Brain pericyte (primary cell): Measurements from ENCODE around the gene POLH.

Experiments
- DNase-seq: peaks from one replicate; pipeline ENCODE4 v3.0.0-alpha.2; 2012; ENCODE audit warnings: low read depth, low spot score

Gene POLH

DNA sequence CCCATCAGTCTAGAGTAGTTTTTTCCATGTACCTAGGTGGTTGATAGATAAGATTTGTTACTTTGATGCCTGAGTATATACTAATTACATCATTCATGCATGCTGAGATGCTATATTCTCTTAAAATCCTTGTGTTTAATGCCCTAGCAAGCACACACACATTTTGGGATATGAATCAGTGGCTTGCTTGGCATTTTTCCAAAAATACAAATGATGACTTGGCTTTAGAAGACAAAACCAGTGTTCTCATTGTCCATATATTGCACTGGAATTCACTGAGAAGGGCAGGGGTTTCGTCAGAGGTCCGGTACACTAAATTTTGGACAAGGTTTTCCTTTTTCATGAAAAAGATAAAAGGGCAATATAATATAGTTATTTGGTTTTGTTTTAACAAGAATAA, 28.2 kb downstream of the POLH start:
- no peak for DNase-seq

DNA sequence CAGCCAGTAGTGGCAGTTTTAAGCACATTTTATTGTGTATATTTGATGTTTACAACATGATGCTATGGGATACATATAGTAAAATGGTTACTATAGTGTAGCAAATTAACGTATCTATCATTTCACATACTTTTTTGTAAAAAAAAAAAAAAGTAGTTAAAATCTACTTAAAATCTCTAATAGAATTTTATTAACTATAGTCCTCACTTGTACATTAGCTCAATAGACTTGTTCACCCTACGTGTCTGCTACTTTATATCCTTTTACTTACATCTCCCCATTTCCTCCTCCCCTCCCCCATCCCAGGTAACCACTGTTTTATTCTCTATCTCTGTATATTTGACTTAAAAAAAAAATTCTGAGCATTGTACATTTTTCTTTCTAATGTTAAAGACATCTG, 30.0 kb downstream of the POLH start:
- DNase-seq: no peak

DNA sequence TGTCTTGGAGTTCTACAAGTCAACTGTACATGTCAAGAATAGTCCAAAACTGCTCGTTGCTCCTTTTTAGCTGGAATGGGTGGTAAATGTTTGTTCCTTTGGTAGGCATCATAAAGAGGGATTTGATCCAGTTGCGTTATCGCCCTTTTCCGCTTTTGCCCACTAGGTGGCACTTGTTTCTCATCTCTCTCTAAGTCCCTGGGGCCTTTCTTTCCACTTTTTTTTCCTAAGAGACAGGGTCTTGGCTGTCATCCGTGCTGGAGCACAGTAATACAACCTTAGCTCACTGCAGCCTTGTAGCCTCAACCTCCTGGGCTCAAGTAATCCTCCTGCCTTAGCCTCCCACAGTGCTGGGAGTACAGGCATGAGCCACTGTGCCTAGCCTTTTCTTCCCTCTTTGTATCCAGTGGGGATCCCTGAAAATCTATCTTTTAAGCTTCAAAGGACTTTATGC, 32.4 kb downstream of the POLH start:
- DNase-seq: peak; percentile 31

DNA sequence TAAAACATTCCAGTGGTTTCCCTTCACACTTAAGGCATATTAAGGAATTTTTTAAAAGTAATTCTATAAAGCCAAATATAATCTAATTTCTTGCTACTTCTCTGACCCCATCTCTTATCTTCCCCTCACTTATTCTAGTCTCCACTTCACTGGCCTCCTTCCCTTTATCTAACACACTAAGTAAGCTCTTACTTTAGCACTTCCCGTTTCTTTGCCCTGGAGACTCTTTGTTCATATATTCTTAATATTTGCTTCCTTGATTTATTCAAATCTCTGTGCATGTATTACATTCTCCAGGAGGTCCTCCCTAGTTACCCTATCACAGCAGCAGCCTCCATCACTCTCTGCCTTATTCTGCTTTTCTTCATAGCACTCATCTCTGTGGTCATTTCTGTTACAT, 32.8 kb downstream of the POLH start:
- no peak for DNase-seq

DNA sequence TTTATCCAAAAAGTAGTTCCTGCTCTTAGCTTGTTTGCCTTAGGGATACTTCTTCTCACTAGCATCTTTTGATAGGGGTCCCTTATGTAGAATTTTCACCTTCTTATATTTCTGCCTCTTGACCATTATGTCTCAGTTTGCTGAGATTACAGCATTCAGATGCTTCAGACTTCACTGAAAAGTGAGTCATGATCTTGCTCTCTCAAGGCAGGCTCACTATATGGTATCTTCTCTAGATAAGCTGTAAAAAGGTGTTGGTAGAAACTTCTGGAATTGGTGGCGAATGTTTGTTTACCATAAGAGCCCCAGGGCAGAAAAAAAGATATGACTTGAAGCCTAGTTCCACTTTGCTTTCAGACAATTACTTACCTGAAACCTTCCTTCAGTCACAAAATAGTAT, 33.4 kb downstream of the POLH start:
- no peak for DNase-seq

DNA sequence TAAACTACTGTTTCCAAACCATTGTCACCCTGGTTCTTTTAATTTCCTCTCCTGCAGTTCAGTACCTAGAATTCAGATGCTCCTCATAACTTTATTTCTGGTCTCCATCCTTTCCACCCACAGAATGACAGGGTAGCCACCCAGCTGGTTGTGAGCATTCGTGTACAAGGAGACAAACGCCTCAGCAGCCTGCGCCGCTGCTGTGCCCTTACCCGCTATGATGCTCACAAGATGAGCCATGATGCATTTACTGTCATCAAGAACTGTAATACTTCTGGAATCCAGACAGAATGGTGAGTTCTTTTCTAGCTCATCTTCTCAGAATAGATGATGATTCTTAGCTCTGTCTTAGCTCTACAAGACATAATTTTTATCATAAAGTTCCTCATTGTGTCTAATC, 34.4 kb downstream of the POLH start:
- no peak for DNase-seq

DNA sequence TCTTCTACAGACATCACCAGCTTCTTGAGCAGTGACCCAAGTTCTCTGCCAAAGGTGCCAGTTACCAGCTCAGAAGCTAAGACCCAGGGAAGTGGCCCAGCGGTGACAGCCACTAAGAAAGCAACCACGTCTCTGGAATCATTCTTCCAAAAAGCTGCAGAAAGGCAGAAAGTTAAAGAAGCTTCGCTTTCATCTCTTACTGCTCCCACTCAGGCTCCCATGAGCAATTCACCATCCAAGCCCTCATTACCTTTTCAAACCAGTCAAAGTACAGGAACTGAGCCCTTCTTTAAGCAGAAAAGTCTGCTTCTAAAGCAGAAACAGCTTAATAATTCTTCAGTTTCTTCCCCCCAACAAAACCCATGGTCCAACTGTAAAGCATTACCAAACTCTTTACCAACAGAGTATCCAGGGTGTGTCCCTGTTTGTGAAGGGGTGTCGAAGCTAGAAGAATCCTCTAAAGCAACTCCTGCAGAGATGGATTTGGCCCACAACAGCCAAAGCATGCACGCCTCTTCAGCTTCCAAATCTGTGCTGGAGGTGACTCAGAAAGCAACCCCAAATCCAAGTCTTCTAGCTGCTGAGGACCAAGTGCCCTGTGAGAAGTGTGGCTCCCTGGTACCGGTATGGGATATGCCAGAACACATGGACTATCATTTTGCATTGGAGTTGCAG, 37.9 kb downstream of the POLH start:
- no peak for DNase-seq

DNA sequence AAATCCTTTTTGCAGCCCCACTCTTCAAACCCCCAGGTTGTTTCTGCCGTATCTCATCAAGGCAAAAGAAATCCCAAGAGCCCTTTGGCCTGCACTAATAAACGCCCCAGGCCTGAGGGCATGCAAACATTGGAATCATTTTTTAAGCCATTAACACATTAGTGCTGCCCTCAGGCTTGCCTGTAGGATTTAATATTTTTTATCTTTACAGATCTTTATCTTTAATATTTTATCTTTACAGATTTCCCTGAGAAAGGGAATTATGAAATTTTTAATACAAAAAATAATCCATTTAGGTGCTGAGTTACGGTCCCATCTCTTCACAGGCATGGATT, 38.4 kb downstream of the POLH start:
- no peak for DNase-seq

DNA sequence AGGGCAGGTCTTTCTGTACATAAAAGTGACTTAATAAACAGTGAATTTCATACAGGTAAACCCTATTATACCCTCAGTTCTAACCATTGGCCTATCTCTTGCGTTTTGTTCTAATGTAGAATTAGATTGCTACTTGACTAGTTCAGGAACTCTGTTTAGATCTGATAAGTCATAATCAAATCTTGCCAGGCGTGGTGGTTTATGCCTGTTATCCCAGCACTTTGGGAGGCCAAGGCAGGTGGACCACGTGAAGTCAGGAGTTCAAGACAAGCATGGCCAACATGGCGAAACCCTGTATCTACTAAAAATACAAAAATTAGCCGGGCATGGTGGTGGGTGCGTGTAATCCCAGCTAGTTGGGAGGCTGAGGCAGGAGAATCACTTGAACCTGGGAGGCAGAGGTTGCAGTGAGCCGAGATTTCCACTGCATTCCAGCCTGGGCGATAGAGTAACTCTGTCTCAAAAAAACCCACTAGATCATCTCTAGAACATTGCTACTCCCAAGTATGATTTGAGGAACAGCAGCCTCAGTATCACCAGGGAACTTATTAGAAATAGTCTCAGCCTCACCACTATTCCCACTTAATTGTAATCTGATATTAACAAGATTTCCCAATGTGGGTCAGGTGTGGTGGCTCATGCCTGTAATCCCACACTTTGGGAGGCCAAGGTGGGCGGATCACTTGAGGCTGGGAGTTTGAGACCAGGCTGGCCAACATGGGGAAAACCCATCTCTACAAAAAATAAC, 40.9 kb downstream of the POLH start:
- DNase-seq: no peak

DNA sequence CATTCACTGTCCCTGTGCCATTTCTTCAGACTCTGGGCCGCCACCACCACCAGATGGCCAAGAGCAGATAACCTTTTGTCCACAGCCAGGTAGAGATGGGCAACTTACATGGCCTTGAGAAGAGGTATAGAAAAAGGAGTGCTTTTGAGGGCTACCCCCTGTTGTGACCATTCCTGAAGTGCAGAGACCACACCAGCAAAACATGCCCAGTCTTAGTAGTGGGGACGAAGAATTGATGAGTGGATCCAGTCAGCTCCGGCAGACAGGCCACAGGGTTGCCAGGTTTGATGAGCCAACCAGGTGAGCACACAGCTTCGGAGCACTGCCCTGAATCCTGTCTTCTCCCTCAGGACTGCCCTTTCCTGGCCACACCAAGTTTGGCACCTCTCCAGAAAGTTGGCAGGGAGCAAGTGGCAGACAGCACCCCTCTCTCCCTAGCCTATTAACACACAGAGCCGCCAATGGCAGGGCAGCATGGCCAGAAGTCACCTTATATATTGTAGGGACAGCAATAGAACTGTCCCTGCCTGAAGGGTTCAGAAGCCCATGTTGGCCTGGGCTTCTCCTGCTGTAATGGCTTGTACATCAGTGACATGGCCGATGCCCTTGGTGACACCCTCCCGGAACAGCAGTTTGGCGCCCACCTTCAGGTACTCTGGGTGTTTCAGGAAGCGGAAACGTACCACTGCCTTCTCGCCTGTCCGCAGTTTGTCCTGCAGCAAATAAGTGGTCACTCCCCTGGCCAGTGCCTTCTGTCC, 45.3 kb downstream of the POLH start:
- DNase-seq: no peak

DNA sequence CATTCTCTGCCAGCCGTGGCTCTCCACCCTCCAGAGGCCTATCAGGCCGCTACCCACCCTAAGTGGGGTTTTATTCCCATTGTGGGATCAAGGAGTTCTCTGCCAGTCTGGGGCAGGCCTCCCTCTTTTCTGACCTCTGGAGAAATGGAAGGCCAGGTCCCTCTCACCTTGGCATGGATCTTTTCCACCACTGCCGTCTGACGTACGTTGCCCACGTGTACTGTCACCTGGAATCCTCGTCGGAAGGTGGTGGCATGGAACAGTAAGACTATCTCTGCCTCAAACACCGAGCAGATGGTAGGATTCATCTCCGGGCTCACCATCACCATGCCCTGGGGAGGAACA, 45.8 kb downstream of the POLH start:
- no peak for DNase-seq

DNA sequence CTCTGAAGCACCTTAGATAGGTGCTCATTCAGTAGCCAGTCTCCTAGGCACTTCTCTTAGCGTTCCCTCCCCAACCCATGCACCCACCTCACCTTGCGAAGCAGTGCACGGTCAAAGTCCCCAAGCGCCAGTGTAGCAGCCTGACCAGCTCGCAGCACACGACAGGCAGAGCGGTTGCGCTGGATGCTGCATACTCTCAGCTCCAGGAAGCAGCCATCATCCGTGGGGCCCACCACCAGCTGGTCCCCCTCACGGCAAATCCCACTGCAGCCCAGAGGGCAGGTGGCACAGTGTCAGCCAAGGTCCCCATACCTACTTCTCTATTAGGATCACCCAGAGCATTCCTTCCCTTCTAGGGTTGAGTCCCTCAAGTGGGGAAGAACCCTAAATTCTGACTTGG, 46.6 kb downstream of the POLH start:
- DNase-seq: no peak

DNA sequence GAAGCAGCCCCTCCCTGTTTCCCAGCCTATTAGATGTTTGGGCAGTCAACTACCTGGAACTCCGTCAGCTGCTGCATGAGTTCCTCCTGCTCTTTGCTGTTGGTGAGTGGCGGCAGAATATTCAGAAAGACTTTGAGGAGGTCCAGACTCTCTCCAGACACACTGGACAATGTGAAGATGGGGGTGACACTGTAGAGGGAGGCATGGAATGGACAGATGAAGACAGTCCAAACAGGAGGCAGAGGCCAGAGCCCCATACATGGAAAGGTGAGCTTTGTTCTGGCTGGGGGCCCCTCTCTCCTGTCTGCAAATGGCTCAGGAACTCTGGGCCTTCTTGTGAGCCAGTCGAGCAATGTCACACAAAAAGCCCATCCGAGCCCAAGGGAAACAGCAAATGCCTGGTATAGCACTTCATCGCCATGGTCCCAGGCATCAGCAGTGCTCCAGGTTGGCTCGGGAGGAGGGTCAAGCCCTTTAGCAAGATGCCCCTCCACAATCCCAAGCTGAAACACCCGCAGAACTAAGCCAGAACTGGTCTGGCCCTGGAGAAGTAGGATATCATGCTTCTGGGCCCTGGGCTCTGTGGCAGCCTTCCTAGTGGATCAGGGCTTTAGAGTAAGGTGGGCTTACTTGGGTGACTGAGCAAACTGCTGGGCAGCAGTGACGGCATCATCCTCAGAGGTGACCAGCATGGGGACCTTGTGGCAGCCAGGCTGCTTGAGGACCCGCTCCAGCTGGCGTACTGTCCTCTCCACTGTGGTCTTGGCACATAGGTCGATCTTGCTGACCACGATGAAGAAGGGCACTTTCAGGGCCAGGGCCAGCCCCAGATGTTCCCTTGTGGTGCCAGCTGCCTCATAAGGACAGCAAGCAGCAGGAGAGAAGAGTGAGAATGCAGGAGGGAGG, 48.1 kb downstream of the POLH start:
- no peak for DNase-seq

DNA sequence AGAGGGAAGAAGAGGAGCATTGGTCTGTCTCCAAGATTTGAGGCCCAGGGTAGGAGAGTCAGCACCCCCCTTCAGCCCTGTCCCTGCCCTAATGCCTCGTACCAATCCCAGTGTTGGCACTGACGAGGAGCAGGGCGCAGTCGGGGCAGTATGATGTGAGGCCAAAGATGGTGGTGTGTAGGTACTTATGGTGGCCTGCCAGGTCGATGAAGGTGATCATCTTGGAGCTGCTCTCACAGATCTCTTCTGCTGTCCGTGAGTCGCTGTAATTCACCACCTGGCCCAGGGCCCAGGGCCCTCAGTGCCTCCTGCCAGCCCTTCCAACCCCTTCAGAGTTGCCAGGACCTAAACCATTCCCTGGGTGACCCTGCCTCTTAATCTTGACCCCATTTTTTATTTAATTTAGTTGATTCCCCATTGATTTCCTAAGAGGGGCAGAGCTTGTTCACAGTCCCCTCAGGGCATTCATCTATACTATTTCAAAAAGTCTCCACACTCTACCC, 48.9 kb downstream of the POLH start:
- DNase-seq: no peak

DNA sequence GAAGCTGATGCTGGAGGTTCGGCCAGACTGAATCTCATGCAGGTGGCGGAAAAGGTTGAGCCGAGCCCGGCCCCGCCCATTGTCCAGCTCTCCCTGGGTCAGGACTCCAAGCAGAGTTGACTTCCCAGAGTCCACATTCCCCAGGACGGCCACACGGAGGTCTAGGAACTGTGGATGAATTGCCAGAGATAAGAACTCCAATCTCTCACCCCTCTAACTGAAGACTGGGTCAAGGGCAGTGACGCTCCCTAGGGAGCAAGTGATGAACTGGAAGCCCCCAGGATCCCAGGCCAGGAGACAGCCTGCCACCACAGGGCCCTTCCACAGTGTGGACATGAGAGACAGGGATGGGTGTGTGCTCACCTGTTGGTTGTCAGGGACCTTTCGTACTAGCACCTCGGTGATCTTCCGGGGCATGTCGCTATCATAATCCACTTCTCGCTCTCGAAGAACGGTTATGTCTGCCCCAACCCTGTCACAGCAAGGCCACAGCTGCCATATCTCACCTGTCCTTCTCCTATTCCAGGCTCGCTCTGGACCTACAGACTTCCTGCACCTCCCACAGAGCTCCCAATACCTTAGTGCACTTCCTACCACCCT, 49.5 kb downstream of the POLH start:
- no peak for DNase-seq

DNA sequence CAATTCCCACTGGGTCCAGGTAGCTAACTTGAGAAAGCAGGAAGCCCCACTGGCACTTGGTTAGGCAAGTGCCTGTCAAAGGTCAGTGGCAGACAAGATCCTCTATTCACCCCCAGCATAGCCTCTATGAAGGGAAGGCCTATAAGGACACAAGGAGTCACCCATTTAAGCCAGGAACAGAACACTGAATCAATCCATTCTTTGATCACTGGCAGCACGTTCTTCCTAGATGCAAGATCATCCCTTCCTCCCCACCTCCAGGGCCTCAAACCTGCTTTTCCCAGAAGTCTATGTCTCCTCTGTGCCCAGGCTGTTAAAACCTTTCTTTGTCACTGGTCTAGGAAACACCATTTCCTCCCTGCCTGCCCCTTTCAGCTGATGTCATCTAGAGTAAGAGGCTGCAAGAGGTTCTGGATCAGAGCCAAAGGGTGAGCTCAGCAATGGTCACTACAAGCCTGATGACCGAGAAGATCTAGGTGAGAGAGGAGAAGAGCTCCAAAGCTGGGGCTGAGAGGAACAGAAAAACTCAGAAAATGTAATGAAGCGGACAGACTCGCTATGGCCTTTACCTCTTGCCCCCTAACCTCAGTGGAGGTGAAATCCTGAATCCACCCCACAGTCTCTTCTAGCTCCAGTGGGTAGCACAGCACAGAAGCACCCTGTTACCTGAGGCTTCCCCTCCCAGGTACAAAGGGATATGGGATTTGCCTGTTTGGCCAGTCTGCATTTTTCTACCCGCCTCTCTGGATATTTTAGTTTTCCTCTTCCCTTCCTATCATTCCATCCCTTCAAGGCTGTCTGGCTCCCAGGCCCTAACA, 51.2 kb downstream of the POLH start:
- DNase-seq: no peak

DNA sequence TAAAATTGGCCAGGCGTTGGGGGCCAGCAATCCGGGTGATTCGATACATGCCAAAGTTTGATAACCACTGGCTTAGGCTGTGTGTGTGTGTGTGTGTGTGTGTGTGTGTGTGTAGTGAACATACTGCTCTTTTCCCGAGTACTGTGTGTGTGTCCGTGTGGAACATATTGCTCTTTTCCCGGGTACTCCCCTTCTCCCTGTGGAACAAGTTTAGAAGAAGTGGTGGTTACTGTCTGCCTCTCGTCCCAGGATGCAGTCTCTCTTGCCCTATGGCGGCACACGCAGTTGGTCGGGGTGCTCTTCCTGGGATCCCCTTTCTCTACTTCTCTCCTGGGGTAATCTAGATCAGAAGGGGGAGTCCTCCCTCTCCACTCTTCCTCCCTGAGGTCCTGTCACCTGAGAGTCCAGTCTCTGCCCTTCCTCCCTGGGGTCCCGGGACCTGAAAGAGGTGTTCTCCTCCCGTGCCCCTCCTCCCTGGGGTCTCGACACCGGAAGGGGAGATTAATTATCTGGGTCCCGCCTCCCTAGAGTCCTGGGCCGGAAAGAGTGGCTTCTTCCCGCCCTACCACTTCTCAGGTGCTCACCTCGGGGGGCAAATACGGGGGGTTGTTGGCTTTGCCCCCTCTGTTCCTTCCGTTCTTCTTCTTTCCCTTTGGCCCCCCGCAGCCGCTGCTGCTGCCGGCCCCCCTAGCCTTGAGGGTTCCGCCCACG, 52.6 kb downstream of the POLH start:
- DNase-seq: no peak

DNA sequence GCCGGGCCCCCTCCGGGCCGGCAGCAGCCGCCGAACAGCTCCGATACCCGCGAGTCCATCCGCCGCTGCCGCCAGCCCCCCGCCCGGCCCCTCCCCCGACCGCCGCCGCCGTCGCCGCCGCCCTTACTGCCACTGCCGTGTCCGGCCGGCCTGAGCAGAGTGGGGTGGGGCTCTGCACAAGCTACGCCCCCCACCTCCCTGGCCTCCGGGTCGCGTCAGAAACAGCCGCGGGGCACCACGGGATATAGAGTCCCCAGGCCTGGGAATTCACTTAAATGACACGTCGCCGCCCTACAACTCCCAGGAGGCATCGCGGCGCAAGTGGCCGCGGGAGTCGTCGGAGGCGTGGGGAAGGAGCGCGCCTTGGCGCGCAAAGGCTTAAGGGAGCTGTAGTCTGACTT, 53.1 kb downstream of the POLH start, which contains the start of gene GTPBP2:
Gene GTPBP2, minus strand, starts transcription at position 161 of the 401 bp plus-strand sequence. Its CDS starts 102 bp downstream, at position 59.
- peak; percentile 97 for DNase-seq

DNA sequence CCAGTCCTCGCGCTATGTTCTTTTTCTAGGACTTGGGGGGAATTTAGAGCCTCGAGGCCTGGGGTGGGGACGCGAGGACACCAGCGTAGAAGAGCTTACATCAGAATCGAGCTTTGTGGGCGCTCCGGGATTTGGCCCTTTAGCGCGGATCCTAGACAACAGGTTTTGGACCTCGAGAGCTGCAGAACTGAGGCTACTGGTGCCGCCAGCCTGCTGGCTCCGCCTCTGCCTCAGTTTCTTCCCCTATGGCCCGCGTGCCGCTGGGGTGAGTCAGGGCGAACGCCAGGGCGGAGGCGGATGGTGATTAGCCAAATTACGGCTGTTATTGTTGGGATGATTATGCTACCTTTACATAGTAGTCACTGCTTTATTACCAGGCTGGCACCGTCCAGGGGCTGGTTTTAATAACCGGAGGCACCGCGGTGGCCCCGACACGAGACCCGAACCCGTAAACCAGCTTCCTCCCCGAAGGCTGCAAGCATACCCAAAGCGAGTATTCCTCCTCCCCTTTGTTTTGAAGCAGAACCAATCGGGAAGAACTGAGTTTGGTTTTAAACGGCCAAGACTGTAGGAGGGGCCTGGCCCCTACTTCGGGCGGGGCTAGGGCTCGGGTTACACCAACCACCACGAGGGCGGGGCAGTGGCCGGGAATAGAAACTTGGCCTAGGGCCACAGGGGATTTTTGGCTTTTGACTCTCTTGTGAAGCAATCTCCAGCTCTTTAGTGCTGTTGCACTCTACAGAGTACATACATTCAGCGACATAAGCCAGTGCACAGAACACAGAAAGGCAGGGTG, 53.7 kb downstream of the POLH start:
- DNase-seq: peak; percentile 88
